AG04450 (cell line): ENCODE measurements around the gene CISD1. TPM values are rescaled to one million over a fixed set of nuclear protein-coding genes. Genes with fewer than 3 reads are reported as not detected.

Experiments used
- CTCF ChIA-PET: fragments of 300-600, 350-600 bp; formaldehyde crosslinking; extraction: SDS; loops from one replicate; lab custom pipeline; 2022; ENCODE audit warnings: antibody characterized with exemption, inconsistent platforms; lab: Charles Lee
- POLR2A ChIA-PET: fragments of 350-600 bp; formaldehyde crosslinking; extraction: SDS; loops from one replicate; lab custom pipeline; 2021; ENCODE audit warnings: antibody characterized with exemption, inconsistent platforms; lab: Yijun Ruan, JAX
- DNase-seq: peaks from one replicate; pipeline ENCODE4 v3.0.0-alpha.2; 2011; ENCODE audit warnings: low read depth, low spot score
- H3K27ac ChIP-seq: one replicate; pipeline ENCODE4 v1.5.1; 2012; ENCODE audit warnings: low read depth, low read length, control low read depth
- H3K27me3 ChIP-seq: one replicate; pipeline ENCODE4 v1.6.0; 2012; ENCODE audit warnings: low read length; ENCODE audit not compliant: control insufficient read depth, insufficient read depth
- H3K4me3 ChIP-seq: 2 replicates; pipeline ENCODE4 v1.5.1; 2011; ENCODE audit warnings: mild to moderate bottlenecking, low read depth, low read length, control low read depth
- H3K9me3 ChIP-seq: 2 replicates; pipeline ENCODE4 v1.5.1; 2012; ENCODE audit warnings: low read length; ENCODE audit not compliant: control insufficient read depth, insufficient read depth
- CTCF ChIP-seq: IDR thresholded peaks from 2 replicates; pipeline ENCODE4 v1.5.1; 2011; ENCODE audit warnings: low read depth, low read length, control low read depth, inconsistent platforms
- polyA plus RNA-seq: library from polyadenylated mRNA; depleted of rRNA; stranded (reverse); fragments of >200 nt; gene quantifications from 2 replicates; pipeline ENCODE4 v1.2.3, GENCODE V29; 2011

CISD1 gene
- polyA plus RNA-seq, 1 experiment, result 80.0 TPM

GRCh38 chr10:58319599-58319998 is 50.6 kb downstream of the CISD1 start:
- POLR2A ChIA-PET, result no interaction called here

GRCh38 chr10:58320351-58321049 is 51.5 kb downstream of the CISD1 start:
- ChIA-PET POLR2A (no interaction called here), CTCF (no interaction called here)
- Histone ChIP-seq H3K27ac (no peak overlapping the region), H3K4me3 (no peak overlapping the region), H3K27me3 (no peaks in the 10 kb centered on the region), H3K9me3 (no peaks in the 10 kb centered on the region)
- TF ChIP-seq CTCF, result no peak
- DNase-seq, result no peak

More at GRCh38 chr10:58319599-58319998, 50.6 kb downstream of the CISD1 start:
- no peak for DNase-seq
- Histone ChIP-seq H3K27me3 (no peaks in the 10 kb centered on the region), H3K27ac (no peak overlapping the region), H3K9me3 (no peaks in the 10 kb centered on the region), H3K4me3 (no peak overlapping the region)
- no peak for TF ChIP-seq CTCF
- CTCF ChIA-PET, result no interaction called here

- POLR2A ChIA-PET, result no interaction called here
- no peak for TF ChIP-seq CTCF
- H3K9me3 ChIP-seq, result no peaks in the 10 kb centered on the region; the same call in 1 of the 2 replicates
- no peak overlapping the region for H3K4me3 ChIP-seq
- no peaks in the 10 kb centered on the region for H3K27me3 ChIP-seq
- CTCF ChIA-PET, result interaction anchor here (1.2 to 1.4 kb wide), 2 partner anchors 62 to 143 kb away, joined by 3 read pairs; no protein-coding TSS in a partner anchor
- no peak overlapping the region for H3K27ac ChIP-seq
- DNase-seq, result no peak
These were observed 53.3 kb downstream of the CISD1 start for GRCh38 chr10:58322072-58322834.

GRCh38 chr10:58322835-58323209 is 53.9 kb downstream of the CISD1 start:
- H3K4me3 ChIP-seq, result no peak overlapping the region
- no peak for TF ChIP-seq CTCF
- CTCF ChIA-PET, result interaction anchor here (1.2 to 1.4 kb wide), 3 partner anchors 23 to 143 kb away, joined by 3 read pairs; no protein-coding TSS in a partner anchor
- DNase-seq, result no peak
- H3K27ac ChIP-seq, result no peak overlapping the region
- no peaks in the 10 kb centered on the region for H3K27me3 ChIP-seq
- H3K9me3 ChIP-seq, result no peaks in the 10 kb centered on the region; the same call in 1 of the 2 replicates
- POLR2A ChIA-PET, result no interaction called here

GRCh38 chr10:58326967-58327381 is 58.0 kb downstream of the CISD1 start:
- no peak for TF ChIP-seq CTCF
- DNase-seq, result no peak
- Histone ChIP-seq H3K27me3 (peaks cover 2% of the 10 kb centered on the region), H3K9me3 (no peaks in the 10 kb centered on the region; the same call in 1 of the 2 replicates), H3K4me3 (peak overlapping the region; percentile 43), H3K27ac (no peak overlapping the region)
- CTCF ChIA-PET, result interaction anchor here (0.6 to 1.3 kb wide), 3 partner anchors 24 to 1566 kb away, joined by 3 to 4 read pairs (median 4); no protein-coding TSS in a partner anchor
- POLR2A ChIA-PET, result no interaction called here
